ENCODE data around the gene CISD1. TPM values are rescaled to one million over a fixed set of nuclear protein-coding genes. Genes with fewer than 3 reads are reported as not detected.
A peak's percentile ranks its signal among the peaks of the same experiment; 100 is the strongest.

Gene CISD1
- polyA plus RNA-seq, 1 donor: 70.2 TPM

GRCh38 chr10:58326967-58327381 lies 58.0 kb downstream of the CISD1 start:
- Histone ChIP-seq H3K4me3 (ENCODE audit: low read length) (peak overlapping the region; percentile 6), H3K4me1 (ENCODE audit: control insufficient read depth, insufficient read depth, low read length) (no peaks in the 10 kb centered on the region), H3K27ac (ENCODE audit: low read length) (no peak overlapping the region), H3K9me3 (ENCODE audit: control insufficient read depth, low read depth, low read length) (peaks cover 3% of the 10 kb centered on the region), H3K27me3 (ENCODE audit: control insufficient read depth, insufficient read depth, low read length) (no peaks in the 10 kb centered on the region), H3K36me3 (ENCODE audit: control insufficient read depth, insufficient read depth, low read length) (no peaks in the 10 kb centered on the region)
- WGBS (ENCODE audit: insufficient coverage, low lambda C conversion rate): no CpG with 5 or more reads among the region's 25 CpGs
- DNase-seq: peak in 1 of 2 donors; percentile 9

DNA sequence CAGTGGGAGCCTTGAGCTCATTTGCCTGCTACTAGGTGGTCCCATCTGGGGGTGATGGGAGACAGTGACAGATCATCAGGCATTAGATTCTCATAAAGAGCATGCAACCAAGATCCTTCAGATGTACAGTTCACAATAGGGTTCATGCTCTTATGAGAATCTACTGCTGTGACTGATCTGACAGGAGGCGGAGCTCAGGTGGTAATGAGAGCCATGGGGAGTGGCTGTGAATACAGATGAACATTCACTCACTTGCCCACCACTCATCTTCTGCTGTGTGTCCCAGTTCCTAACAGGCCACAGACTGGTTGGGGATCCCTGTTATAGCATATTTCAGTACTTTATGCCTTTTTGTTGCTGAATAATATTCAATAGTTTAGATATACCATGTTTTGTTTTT lies 59.3 kb downstream of the CISD1 start:
- no peaks in the 10 kb centered on the region for H3K4me1 ChIP-seq (ENCODE audit: control insufficient read depth, insufficient read depth, low read length)
- H3K27me3 ChIP-seq (ENCODE audit: control insufficient read depth, insufficient read depth, low read length): no peaks in the 10 kb centered on the region
- H3K4me3 ChIP-seq (ENCODE audit: low read length): no peak overlapping the region
- H3K36me3 ChIP-seq (ENCODE audit: control insufficient read depth, insufficient read depth, low read length): no peaks in the 10 kb centered on the region
- DNase-seq: no peak
- WGBS (ENCODE audit: insufficient coverage, low lambda C conversion rate): no CpG with 5 or more reads among the region's 1 CpG
- peaks cover 3% of the 10 kb centered on the region for H3K9me3 ChIP-seq (ENCODE audit: control insufficient read depth, low read depth, low read length)
- H3K27ac ChIP-seq (ENCODE audit: low read length): no peak overlapping the region

GRCh38 chr10:58330431-58330830 lies 61.5 kb downstream of the CISD1 start:
- peaks cover 3% of the 10 kb centered on the region for H3K9me3 ChIP-seq (ENCODE audit: control insufficient read depth, low read depth, low read length)
- no peak overlapping the region for H3K4me3 ChIP-seq (ENCODE audit: low read length)
- no peaks in the 10 kb centered on the region for H3K27me3 ChIP-seq (ENCODE audit: control insufficient read depth, insufficient read depth, low read length)
- no peaks in the 10 kb centered on the region for H3K36me3 ChIP-seq (ENCODE audit: control insufficient read depth, insufficient read depth, low read length)
- DNase-seq: no peak
- no peak overlapping the region for H3K27ac ChIP-seq (ENCODE audit: low read length)
- no peaks in the 10 kb centered on the region for H3K4me1 ChIP-seq (ENCODE audit: control insufficient read depth, insufficient read depth, low read length)
- WGBS (ENCODE audit: insufficient coverage, low lambda C conversion rate): no CpG with 5 or more reads among the region's 1 CpG

DNA sequence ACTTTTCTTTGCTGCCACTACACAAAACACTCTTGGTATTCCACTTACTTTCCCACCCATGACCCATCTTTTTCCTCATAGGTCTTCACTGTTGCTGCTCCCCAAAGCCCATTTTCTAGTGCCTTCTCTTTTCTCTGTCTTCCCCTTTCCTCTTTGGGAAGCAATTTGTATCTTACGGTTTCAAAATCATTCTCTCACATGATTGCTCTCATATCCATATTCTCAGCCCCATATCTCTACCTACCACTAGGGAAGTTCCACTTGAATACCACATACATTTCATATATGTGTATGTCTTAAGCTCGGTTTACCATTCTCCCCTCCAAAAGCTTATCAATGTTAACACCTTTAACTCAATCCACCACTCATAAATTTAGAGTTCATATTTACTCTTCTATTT lies 62.7 kb downstream of the CISD1 start:
- H3K4me3 ChIP-seq (ENCODE audit: low read length): no peak overlapping the region
- H3K27me3 ChIP-seq (ENCODE audit: control insufficient read depth, insufficient read depth, low read length): no peaks in the 10 kb centered on the region
- no peaks in the 10 kb centered on the region for H3K36me3 ChIP-seq (ENCODE audit: control insufficient read depth, insufficient read depth, low read length)
- H3K4me1 ChIP-seq (ENCODE audit: control insufficient read depth, insufficient read depth, low read length): no peaks in the 10 kb centered on the region
- no peak overlapping the region for H3K27ac ChIP-seq (ENCODE audit: low read length)
- H3K9me3 ChIP-seq (ENCODE audit: control insufficient read depth, low read depth, low read length): peaks cover 3% of the 10 kb centered on the region
- DNase-seq: no peak
- 83% methylated on average over 2 of the region's 2 CpGs for WGBS (ENCODE audit: insufficient coverage, low lambda C conversion rate)

DNA sequence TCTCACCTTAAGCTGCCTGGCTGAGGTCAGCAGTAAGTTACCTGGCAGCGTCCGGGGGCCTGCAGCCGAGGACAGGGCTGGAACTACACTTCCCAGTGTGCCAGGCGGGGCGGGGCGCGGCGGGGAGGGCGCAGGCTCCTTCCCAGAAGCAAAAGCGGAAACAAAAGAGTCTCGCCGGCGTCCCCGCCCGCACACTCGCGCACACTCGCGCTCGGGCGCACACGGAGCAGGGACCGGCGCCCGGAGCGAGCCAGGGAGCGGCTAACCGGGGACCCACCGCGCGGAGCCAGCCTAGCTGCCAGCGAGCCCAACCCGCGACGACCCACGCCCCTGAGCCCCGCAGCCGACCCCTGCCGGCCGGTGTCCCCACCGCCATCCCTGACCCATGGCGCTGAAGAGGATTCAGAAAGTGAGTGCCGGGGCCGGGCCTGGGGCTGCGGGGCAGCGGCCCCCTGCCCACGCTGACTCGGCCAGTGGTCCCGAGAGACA lies 65.9 kb downstream of the CISD1 start, which contains the start of gene UBE2D1:
UBE2D1 (plus strand) TSS at position 190 of the 489 bp plus-strand sequence; CDS start at position 386, 196 bp downstream.
- WGBS (ENCODE audit: insufficient coverage, low lambda C conversion rate): no CpG with 5 or more reads among the region's 49 CpGs
- Histone ChIP-seq H3K27me3 (ENCODE audit: control insufficient read depth, insufficient read depth, low read length) (no peaks in the 10 kb centered on the region), H3K36me3 (ENCODE audit: control insufficient read depth, insufficient read depth, low read length) (no peaks in the 10 kb centered on the region), H3K4me1 (ENCODE audit: control insufficient read depth, insufficient read depth, low read length) (no peaks in the 10 kb centered on the region), H3K9me3 (ENCODE audit: control insufficient read depth, low read depth, low read length) (no peaks in the 10 kb centered on the region), H3K4me3 (ENCODE audit: low read length) (peak within 1 kb of the TSS; percentile 81), H3K27ac (ENCODE audit: low read length) (peak within 1 kb of the TSS; percentile 66)
- DNase-seq: peak; percentile 78 to 91

GRCh38 chr10:58335306-58336005 lies 66.5 kb downstream of the CISD1 start:
- Histone ChIP-seq H3K27ac (ENCODE audit: low read length) (peak overlapping the region; percentile 66), H3K36me3 (ENCODE audit: control insufficient read depth, insufficient read depth, low read length) (no peaks in the 10 kb centered on the region), H3K27me3 (ENCODE audit: control insufficient read depth, insufficient read depth, low read length) (no peaks in the 10 kb centered on the region), H3K4me1 (ENCODE audit: control insufficient read depth, insufficient read depth, low read length) (no peaks in the 10 kb centered on the region), H3K4me3 (ENCODE audit: low read length) (peak overlapping the region; percentile 81), H3K9me3 (ENCODE audit: control insufficient read depth, low read depth, low read length) (no peaks in the 10 kb centered on the region)
- WGBS (ENCODE audit: insufficient coverage, low lambda C conversion rate): no CpG with 5 or more reads among the region's 37 CpGs
- DNase-seq: peak in 1 of 2 donors; percentile 61

DNA sequence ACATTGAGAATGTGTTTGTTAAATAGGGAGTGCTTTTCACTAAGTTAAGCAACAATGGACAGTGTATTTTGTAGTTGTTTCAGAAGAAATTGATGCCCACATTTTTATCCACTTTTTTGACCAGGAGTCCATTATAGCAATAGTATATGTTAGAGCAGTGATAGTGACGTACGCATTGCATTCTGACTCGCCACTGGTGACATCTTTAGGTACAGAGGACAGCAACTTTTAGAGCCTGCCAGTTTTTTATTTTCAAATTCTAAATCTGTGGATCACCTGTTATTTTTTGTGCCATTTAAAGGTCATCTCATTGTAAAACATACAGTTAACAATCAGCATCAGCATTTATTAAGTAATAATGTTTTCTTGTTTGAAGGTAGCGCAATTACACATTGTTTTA lies 67.3 kb downstream of the CISD1 start:
- Histone ChIP-seq H3K27ac (ENCODE audit: low read length) (no peak overlapping the region), H3K27me3 (ENCODE audit: control insufficient read depth, insufficient read depth, low read length) (no peaks in the 10 kb centered on the region), H3K9me3 (ENCODE audit: control insufficient read depth, low read depth, low read length) (no peaks in the 10 kb centered on the region), H3K36me3 (ENCODE audit: control insufficient read depth, insufficient read depth, low read length) (no peaks in the 10 kb centered on the region), H3K4me3 (ENCODE audit: low read length) (peak overlapping the region; percentile 81), H3K4me1 (ENCODE audit: control insufficient read depth, insufficient read depth, low read length) (no peaks in the 10 kb centered on the region)
- WGBS (ENCODE audit: insufficient coverage, low lambda C conversion rate): 95% methylated on average over 4 of the region's 4 CpGs
- no peak for DNase-seq

Other genes with a start within 250 kb of the CISD1 start
- 21.5 TPM for gene IPMK, start 1.3 kb upstream of the CISD1 start, polyA plus RNA-seq
- gene UBE2D1, start 65.8 kb downstream of the CISD1 start, polyA plus RNA-seq: 21.9 TPM
- gene TFAM, start 116.2 kb downstream of the CISD1 start, polyA plus RNA-seq: 40.3 TPM
- 6.2 TPM for gene BICC1, start 243.7 kb downstream of the CISD1 start, polyA plus RNA-seq

Measured in large intestine (tissue), 3 donors.